ENCODE data around the gene AADACL4. TPM values are rescaled to one million over a fixed set of nuclear protein-coding genes. Genes with fewer than 3 reads are reported as not detected.

AADACL4 gene
- total RNA-seq, 1 donor from 2014 or later: not detected

DNA sequence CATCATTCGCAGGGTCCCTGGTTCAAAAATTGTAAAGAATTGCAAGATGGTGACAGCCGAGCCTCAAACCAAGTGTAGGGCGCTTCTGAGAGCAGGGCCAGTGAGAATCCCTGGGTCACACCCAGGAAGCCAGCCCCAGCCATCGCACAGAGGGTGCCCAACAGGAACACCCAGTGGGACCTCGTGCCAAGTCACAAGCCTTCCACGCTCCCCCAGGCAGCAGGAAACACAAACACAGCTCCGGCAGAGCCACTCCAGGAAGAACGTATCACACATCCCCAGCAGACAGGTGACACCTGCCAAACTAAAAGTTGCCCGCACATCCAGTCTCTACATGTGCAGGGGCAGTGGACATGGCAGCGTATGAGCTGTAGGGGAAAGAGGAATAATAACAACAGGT, 46.1 kb upstream of the AADACL4 start:
- peaks cover 56% of the 10 kb centered on the region for H3K79me2 ChIP-seq (ENCODE audit: insufficient read depth, low read length)
- no peaks in the 10 kb centered on the region for H3K9me3 ChIP-seq (ENCODE audit: insufficient read depth, low read depth, low read length)
- H2AFZ ChIP-seq (ENCODE audit: low read depth, low read length): no peak overlapping the region
- H4K20me1 ChIP-seq (ENCODE audit: insufficient read depth, low read length): peaks cover 8% of the 10 kb centered on the region
- DNase-seq (ENCODE audit: low read depth) (no peak), FAIRE-seq (no peak)
- H3K27me3 ChIP-seq (ENCODE audit: insufficient read depth, low read length): no peaks in the 10 kb centered on the region
- no peak overlapping the region for H3K9ac ChIP-seq (ENCODE audit: low read length)
- peak overlapping the region; percentile 27 for H3K27ac ChIP-seq (ENCODE audit: low read depth, low read length)
- no peak overlapping the region for H3K4me3 Mint-ChIP-seq (ENCODE audit: unreplicated experiment)
- TF ChIP-seq EZH2 (IDR thresholded peaks at IDR 0.05; ENCODE audit: insufficient read depth, low read length): no peak
- TF ChIP-seq CTCF (IDR thresholded peaks at IDR 0.05; ENCODE audit: insufficient read depth, low read depth, low read length): no peak
- peaks cover 4% of the 10 kb centered on the region for H3K9me3 Mint-ChIP-seq (ENCODE audit: unreplicated experiment)
- peaks cover 57% of the 10 kb centered on the region for H3K4me1 ChIP-seq (ENCODE audit: insufficient read depth, low read length)
- peaks cover 71% of the 10 kb centered on the region for H3K27me3 Mint-ChIP-seq (ENCODE audit: low read depth, unreplicated experiment)
- no peak overlapping the region for H3K27ac Mint-ChIP-seq (ENCODE audit: unreplicated experiment)
- peaks cover 2% of the 10 kb centered on the region for H3K36me3 ChIP-seq (ENCODE audit: insufficient read depth, low read length)
- no peak overlapping the region for H3K4me2 ChIP-seq (ENCODE audit: low read length)
- H3K4me1 Mint-ChIP-seq (ENCODE audit: low read depth, unreplicated experiment): no peaks in the 10 kb centered on the region
- no peak overlapping the region for H3K4me3 ChIP-seq (ENCODE audit: insufficient read depth, low read depth, low read length)
- no peaks in the 10 kb centered on the region for H3K36me3 Mint-ChIP-seq (ENCODE audit: low read depth, unreplicated experiment)

DNA sequence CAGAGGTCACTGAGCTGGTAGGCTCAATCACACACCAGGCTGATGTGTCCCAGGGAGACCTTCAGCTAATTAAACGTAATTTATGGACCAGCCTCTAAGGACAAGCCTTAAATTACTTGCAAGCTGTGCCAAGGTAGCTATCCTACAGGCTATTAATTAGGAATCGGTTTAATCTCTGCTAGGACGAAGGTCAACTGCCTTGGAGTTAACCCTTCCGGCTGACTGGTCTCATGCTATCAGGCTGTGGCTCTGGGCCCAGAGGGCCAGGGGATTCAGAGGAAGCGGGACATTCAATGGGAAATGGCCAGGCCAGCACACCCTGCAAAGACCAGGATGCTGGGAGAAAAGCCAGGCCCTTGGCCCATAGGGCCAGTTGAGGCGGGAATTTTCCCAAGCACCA, 44.9 kb upstream of the AADACL4 start:
- Histone ChIP-seq H3K9ac (ENCODE audit: low read length) (no peak overlapping the region), H2AFZ (ENCODE audit: low read depth, low read length) (no peak overlapping the region), H3K4me3 (ENCODE audit: insufficient read depth, low read depth, low read length) (no peak overlapping the region), H3K4me1 (ENCODE audit: insufficient read depth, low read length) (peaks cover 69% of the 10 kb centered on the region), H3K79me2 (ENCODE audit: insufficient read depth, low read length) (peaks cover 59% of the 10 kb centered on the region), H3K36me3 (ENCODE audit: insufficient read depth, low read length) (peaks cover 2% of the 10 kb centered on the region), H3K27me3 (ENCODE audit: insufficient read depth, low read length) (no peaks in the 10 kb centered on the region), H4K20me1 (ENCODE audit: insufficient read depth, low read length) (peaks cover 8% of the 10 kb centered on the region), H3K9me3 (ENCODE audit: insufficient read depth, low read depth, low read length) (no peaks in the 10 kb centered on the region), H3K4me2 (ENCODE audit: low read length) (no peak overlapping the region), H3K27ac (ENCODE audit: low read depth, low read length) (no peak overlapping the region)
- Mint-ChIP-seq H3K9me3 (ENCODE audit: unreplicated experiment) (peaks cover 2% of the 10 kb centered on the region), H3K4me3 (ENCODE audit: unreplicated experiment) (no peak overlapping the region), H3K27ac (ENCODE audit: unreplicated experiment) (no peak overlapping the region), H3K4me1 (ENCODE audit: low read depth, unreplicated experiment) (peaks cover 3% of the 10 kb centered on the region), H3K27me3 (ENCODE audit: low read depth, unreplicated experiment) (peaks cover 65% of the 10 kb centered on the region), H3K36me3 (ENCODE audit: low read depth, unreplicated experiment) (no peaks in the 10 kb centered on the region)
- DNase-seq (ENCODE audit: low read depth) (no peak), FAIRE-seq (no peak)
- no peak for TF ChIP-seq EZH2 (IDR thresholded peaks at IDR 0.05; ENCODE audit: insufficient read depth, low read length)
- TF ChIP-seq CTCF (IDR thresholded peaks at IDR 0.05; ENCODE audit: insufficient read depth, low read depth, low read length): no peak

GRCh38 chr1:12599657-12600056, 44.2 kb upstream of the AADACL4 start:
- H3K79me2 ChIP-seq (ENCODE audit: insufficient read depth, low read length): peaks cover 53% of the 10 kb centered on the region
- peaks cover 8% of the 10 kb centered on the region for H3K4me1 Mint-ChIP-seq (ENCODE audit: low read depth, unreplicated experiment)
- H3K4me1 ChIP-seq (ENCODE audit: insufficient read depth, low read length): peaks cover 69% of the 10 kb centered on the region
- no peaks in the 10 kb centered on the region for H3K36me3 Mint-ChIP-seq (ENCODE audit: low read depth, unreplicated experiment)
- H3K9me3 ChIP-seq (ENCODE audit: insufficient read depth, low read depth, low read length): no peaks in the 10 kb centered on the region
- DNase-seq (ENCODE audit: low read depth): no peak
- no peak for FAIRE-seq
- no peaks in the 10 kb centered on the region for H3K27me3 ChIP-seq (ENCODE audit: insufficient read depth, low read length)
- H3K27me3 Mint-ChIP-seq (ENCODE audit: low read depth, unreplicated experiment): peaks cover 59% of the 10 kb centered on the region
- no peak overlapping the region for H3K4me2 ChIP-seq (ENCODE audit: low read length)
- no peak overlapping the region for H3K27ac Mint-ChIP-seq (ENCODE audit: unreplicated experiment)
- no peak overlapping the region for H3K9ac ChIP-seq (ENCODE audit: low read length)
- TF ChIP-seq CTCF (IDR thresholded peaks at IDR 0.05; ENCODE audit: insufficient read depth, low read depth, low read length): no peak
- TF ChIP-seq EZH2 (IDR thresholded peaks at IDR 0.05; ENCODE audit: insufficient read depth, low read length): no peak
- no peak overlapping the region for H3K27ac ChIP-seq (ENCODE audit: low read depth, low read length)
- peaks cover 8% of the 10 kb centered on the region for H4K20me1 ChIP-seq (ENCODE audit: insufficient read depth, low read length)
- H3K9me3 Mint-ChIP-seq (ENCODE audit: unreplicated experiment): peaks cover under 1% of the 10 kb centered on the region
- H3K36me3 ChIP-seq (ENCODE audit: insufficient read depth, low read length): peaks cover 2% of the 10 kb centered on the region
- no peak overlapping the region for H3K4me3 Mint-ChIP-seq (ENCODE audit: unreplicated experiment)
- no peak overlapping the region for H2AFZ ChIP-seq (ENCODE audit: low read depth, low read length)
- no peak overlapping the region for H3K4me3 ChIP-seq (ENCODE audit: insufficient read depth, low read depth, low read length)
